ENCODE results near the gene LINGO1. TPM values are rescaled to one million over a fixed set of nuclear protein-coding genes. Genes with fewer than 3 reads are reported as not detected.

LINGO1 gene
- total and polyA plus RNA-seq, 2 donors (not counting 3 experiments of a cell fraction or from before 2014, with no cell fraction given) = 0.15 to 0.33 TPM

- Histone ChIP-seq H4K20me1 (replicated peaks; ENCODE audit: control insufficient read depth, extremely low read depth, insufficient read depth, low read length) (no peaks in the 10 kb centered on the region), H3K27me3 (ENCODE audit: control insufficient read depth in 2 of 2, insufficient read depth in 2 of 2, low read length in 2 of 2) (peaks cover 2 to 3% of the 10 kb centered on the region in 2 experiments), H2AFZ (ENCODE audit: low read depth, low read length) (no peak overlapping the region), H3K4me3 (replicated peaks in 1 of 3; ENCODE audit: insufficient read depth in 1 of 3, low read depth in 1 of 3, low read length in 3 of 3) (no peak overlapping the region), H3K9ac (replicated peaks; ENCODE audit: extremely low read depth, insufficient read depth, low read length) (no peak overlapping the region), H3K4me1 (ENCODE audit: control insufficient read depth, extremely low read depth, insufficient read depth, low read length) (no peaks in the 10 kb centered on the region), H3K4me2 (ENCODE audit: insufficient read depth, low read length) (no peak overlapping the region), H3K79me2 (ENCODE audit: control insufficient read depth, insufficient read depth, low read length) (no peaks in the 10 kb centered on the region), H3K36me3 (ENCODE audit: control insufficient read depth in 2 of 2, extremely low read depth in 1 of 2, insufficient read depth in 2 of 2, low read length in 2 of 2) (no peaks in the 10 kb centered on the region), H3K27ac (ENCODE audit: insufficient read depth, low read depth, low read length) (no peak overlapping the region), H3K9me3 (replicated peaks; ENCODE audit: control insufficient read depth, insufficient read depth, low read length) (no peaks in the 10 kb centered on the region), H3K9me1 (replicated peaks; ENCODE audit: control insufficient read depth, extremely low read depth, insufficient read depth, low read length) (no peaks in the 10 kb centered on the region)
- dilution Hi-C loops (cut with MboI; ENCODE audit: extremely low pct_ligation_motif_present, low sequenced_read_pairs) (no loop called here), intact Hi-C loops (cut with micrococcal nuclease) (no loop called here)
- DNase-seq (ENCODE audit: low read depth, low spot score) (no peak), FAIRE-seq (no peak)
- CTCF ChIA-PET = interaction anchor here (1.2 to 2.5 kb wide), 3 partner anchors 9 to 31 kb away, joined by 3 to 13 read pairs (median 3); no protein-coding TSS in a partner anchor
- TF ChIP-seq MYC (IDR thresholded peaks at IDR 0.05; ENCODE audit: low read depth, low read length) = no peak
- TF ChIP-seq GATA2 (IDR thresholded peaks at IDR 0.05; ENCODE audit: insufficient read depth, insufficient read length, low read depth, low read length) = no peak
- TF ChIP-seq, protein P1, sequence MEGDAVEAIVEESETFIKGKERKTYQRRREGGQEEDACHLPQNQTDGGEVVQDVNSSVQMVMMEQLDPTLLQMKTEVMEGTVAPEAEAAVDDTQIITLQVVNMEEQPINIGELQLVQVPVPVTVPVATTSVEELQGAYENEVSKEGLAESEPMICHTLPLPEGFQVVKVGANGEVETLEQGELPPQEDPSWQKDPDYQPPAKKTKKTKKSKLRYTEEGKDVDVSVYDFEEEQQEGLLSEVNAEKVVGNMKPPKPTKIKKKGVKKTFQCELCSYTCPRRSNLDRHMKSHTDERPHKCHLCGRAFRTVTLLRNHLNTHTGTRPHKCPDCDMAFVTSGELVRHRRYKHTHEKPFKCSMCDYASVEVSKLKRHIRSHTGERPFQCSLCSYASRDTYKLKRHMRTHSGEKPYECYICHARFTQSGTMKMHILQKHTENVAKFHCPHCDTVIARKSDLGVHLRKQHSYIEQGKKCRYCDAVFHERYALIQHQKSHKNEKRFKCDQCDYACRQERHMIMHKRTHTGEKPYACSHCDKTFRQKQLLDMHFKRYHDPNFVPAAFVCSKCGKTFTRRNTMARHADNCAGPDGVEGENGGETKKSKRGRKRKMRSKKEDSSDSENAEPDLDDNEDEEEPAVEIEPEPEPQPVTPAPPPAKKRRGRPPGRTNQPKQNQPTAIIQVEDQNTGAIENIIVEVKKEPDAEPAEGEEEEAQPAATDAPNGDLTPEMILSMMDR (IDR thresholded peaks at IDR 0.05; ENCODE audit: extremely low read depth in 1 of 2, insufficient read depth in 1 of 2, low read depth in 1 of 2, low read length in 2 of 2) = no peak
- POLR2A ChIA-PET = no interaction called here
- BruUV-seq (replicated peaks) = no TSS peak
These were observed 9.3 kb upstream of the LINGO1 start for GRCh38 chr15:77641999-77642398.

DNA sequence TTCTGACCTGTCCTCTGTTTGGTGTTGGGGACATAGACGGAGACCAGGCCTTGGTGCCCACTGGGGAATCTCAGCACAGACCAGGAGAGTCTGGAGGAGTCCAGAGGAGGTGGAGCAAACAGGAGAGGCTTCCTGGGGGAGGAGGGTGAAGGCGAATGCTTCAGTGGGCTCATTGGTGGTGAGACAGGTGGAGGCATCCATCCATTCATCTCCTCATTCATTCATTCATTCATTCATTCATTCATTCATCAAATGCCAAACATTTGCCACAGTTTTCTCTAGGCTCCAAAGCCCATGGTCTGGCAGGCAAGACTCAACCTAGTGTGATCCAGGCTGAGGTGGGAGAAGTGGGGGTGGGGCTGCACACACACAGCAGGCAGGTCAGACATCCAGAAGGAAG is 7.9 kb upstream of the LINGO1 start:
- DNase-seq (ENCODE audit: low read depth, low spot score) (no peak), FAIRE-seq (no peak)
- Histone ChIP-seq H3K27me3 (ENCODE audit: control insufficient read depth in 2 of 2, insufficient read depth in 2 of 2, low read length in 2 of 2) (peaks cover 5% of the 10 kb centered on the region in 2 experiments), H4K20me1 (replicated peaks; ENCODE audit: control insufficient read depth, extremely low read depth, insufficient read depth, low read length) (no peaks in the 10 kb centered on the region), H3K9ac (replicated peaks; ENCODE audit: extremely low read depth, insufficient read depth, low read length) (no peak overlapping the region), H3K79me2 (ENCODE audit: control insufficient read depth, insufficient read depth, low read length) (no peaks in the 10 kb centered on the region), H3K27ac (ENCODE audit: insufficient read depth, low read depth, low read length) (no peak overlapping the region), H3K4me3 (replicated peaks in 1 of 3; ENCODE audit: insufficient read depth in 1 of 3, low read depth in 1 of 3, low read length in 3 of 3) (no peak overlapping the region), H2AFZ (ENCODE audit: low read depth, low read length) (no peak overlapping the region), H3K4me1 (ENCODE audit: control insufficient read depth, extremely low read depth, insufficient read depth, low read length) (no peaks in the 10 kb centered on the region), H3K4me2 (ENCODE audit: insufficient read depth, low read length) (no peak overlapping the region), H3K9me3 (replicated peaks; ENCODE audit: control insufficient read depth, insufficient read depth, low read length) (no peaks in the 10 kb centered on the region), H3K36me3 (ENCODE audit: control insufficient read depth in 2 of 2, extremely low read depth in 1 of 2, insufficient read depth in 2 of 2, low read length in 2 of 2) (no peaks in the 10 kb centered on the region), H3K9me1 (replicated peaks; ENCODE audit: control insufficient read depth, extremely low read depth, insufficient read depth, low read length) (no peaks in the 10 kb centered on the region)
- no TSS peak for BruUV-seq (replicated peaks)
- intact Hi-C loops (cut with micrococcal nuclease) = no loop called here
- no peak for TF ChIP-seq POLR2A (IDR thresholded peaks at IDR 0.05; ENCODE audit: low read depth, low read length)
- no peak for TF ChIP-seq JUN (IDR thresholded peaks at IDR 0.05; ENCODE audit: borderline replicate concordance, insufficient read depth, insufficient read length, low read depth)
- TF ChIP-seq POLR2AphosphoS5 (IDR thresholded peaks at IDR 0.05; ENCODE audit: insufficient read depth, low read depth, low read length) = no peak
- TF ChIP-seq GATA2 (IDR thresholded peaks at IDR 0.05; ENCODE audit: insufficient read depth, insufficient read length, low read depth, low read length) = no peak
- TF ChIP-seq, protein P1 (IDR thresholded peaks at IDR 0.05; ENCODE audit: extremely low read depth in 1 of 2, insufficient read depth in 1 of 2, low read depth in 1 of 2, low read length in 2 of 2) = no peak
- no peak for TF ChIP-seq EZH2 (IDR thresholded peaks at IDR 0.05; ENCODE audit: borderline replicate concordance, low read depth, low read length, severe bottlenecking)
- dilution Hi-C loops (cut with MboI; ENCODE audit: extremely low pct_ligation_motif_present, low sequenced_read_pairs) = no loop called here
- ChIA-PET POLR2A (no interaction called here), CTCF (interaction anchor here (1.5 kb wide), 1 partner anchor 181 kb away, joined by 4 read pairs; no protein-coding TSS in a partner anchor)

All from endothelial cell of umbilical vein (primary cell).